ENCODE data around the gene TDP2.

- TF ChIP-seq CTCF (IDR thresholded peaks at IDR 0.05; ENCODE audit: insufficient read depth, low read depth, low read length): no peak
- no peak for TF ChIP-seq EZH2 (IDR thresholded peaks at IDR 0.05; ENCODE audit: insufficient read depth, low read length)
These were observed 692 bp upstream of the TDP2 start for GRCh38 chr6:24667378-24667803.

Data from astrocyte (in vitro differentiated cells and primary cell).